ENCODE results near the gene CSPG5. TPM values are rescaled to one million over a fixed set of nuclear protein-coding genes. Genes with fewer than 3 reads are reported as not detected.

Gene CSPG5
- polyA plus RNA-seq, 1 donor from 2014 or later: 67.1 TPM

DNA sequence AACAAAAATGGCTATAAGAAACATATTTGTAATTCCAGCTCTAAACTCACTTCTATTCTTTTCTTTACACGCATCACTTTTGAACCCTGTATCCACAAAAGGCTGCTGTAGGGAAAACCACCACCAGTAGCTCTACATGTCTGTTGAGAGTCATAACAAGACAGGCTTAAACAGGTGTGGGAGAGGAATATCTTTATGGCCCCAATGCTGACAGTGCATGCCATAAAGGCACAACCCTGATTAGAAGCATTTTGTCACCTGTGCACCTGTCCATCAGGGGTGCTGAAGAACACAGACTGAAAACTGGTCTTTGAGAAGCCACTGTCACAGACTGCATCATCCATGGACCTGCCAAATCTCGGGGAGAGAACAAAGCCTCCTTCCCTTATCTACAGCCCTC, 11.6 kb upstream of the CSPG5 start:
- Histone ChIP-seq H3K4me2 (ENCODE audit: low read length) (no peak overlapping the region), H3K9me3 (ENCODE audit: low read length) (no peaks in the 10 kb centered on the region), H3K9ac (ENCODE audit: low read length) (no peak overlapping the region), H3F3A (ENCODE audit: insufficient read depth, low read length, poor library complexity, severe bottlenecking) (no peaks in the 10 kb centered on the region), H3K9me2 (ENCODE audit: insufficient read depth, low read length) (no peaks in the 10 kb centered on the region), H3K79me2 (replicated peaks; ENCODE audit: insufficient read depth, low read length) (no peaks in the 10 kb centered on the region), H3K36me3 (ENCODE audit: insufficient read depth, low read length) (no peaks in the 10 kb centered on the region), H3K4me3 (ENCODE audit: low read length) (no peak overlapping the region), H2AFZ (ENCODE audit: low read depth, low read length) (no peak overlapping the region), H4K20me1 (ENCODE audit: insufficient read depth) (no peaks in the 10 kb centered on the region), H3K27ac (ENCODE audit: low read length) (no peak overlapping the region), H3K27me3 (ENCODE audit: insufficient read depth, low read depth, low read length) (no peaks in the 10 kb centered on the region)
- no peak for TF ChIP-seq POLR2AphosphoS5 (IDR thresholded peaks at IDR 0.05)
- no peak for TF ChIP-seq RAD21 (conservative IDR thresholded peaks at IDR 0.05)
- TF ChIP-seq, protein P1, sequence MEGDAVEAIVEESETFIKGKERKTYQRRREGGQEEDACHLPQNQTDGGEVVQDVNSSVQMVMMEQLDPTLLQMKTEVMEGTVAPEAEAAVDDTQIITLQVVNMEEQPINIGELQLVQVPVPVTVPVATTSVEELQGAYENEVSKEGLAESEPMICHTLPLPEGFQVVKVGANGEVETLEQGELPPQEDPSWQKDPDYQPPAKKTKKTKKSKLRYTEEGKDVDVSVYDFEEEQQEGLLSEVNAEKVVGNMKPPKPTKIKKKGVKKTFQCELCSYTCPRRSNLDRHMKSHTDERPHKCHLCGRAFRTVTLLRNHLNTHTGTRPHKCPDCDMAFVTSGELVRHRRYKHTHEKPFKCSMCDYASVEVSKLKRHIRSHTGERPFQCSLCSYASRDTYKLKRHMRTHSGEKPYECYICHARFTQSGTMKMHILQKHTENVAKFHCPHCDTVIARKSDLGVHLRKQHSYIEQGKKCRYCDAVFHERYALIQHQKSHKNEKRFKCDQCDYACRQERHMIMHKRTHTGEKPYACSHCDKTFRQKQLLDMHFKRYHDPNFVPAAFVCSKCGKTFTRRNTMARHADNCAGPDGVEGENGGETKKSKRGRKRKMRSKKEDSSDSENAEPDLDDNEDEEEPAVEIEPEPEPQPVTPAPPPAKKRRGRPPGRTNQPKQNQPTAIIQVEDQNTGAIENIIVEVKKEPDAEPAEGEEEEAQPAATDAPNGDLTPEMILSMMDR (IDR thresholded peaks at IDR 0.05; ENCODE audit: poor library complexity, severe bottlenecking): no peak
- no peak for TF ChIP-seq SMC3 (conservative IDR thresholded peaks at IDR 0.05; ENCODE audit: poor library complexity)
- TF ChIP-seq EP300 (conservative IDR thresholded peaks at IDR 0.05; ENCODE audit: poor library complexity, severe bottlenecking): no peak
- TF ChIP-seq, protein P2, sequence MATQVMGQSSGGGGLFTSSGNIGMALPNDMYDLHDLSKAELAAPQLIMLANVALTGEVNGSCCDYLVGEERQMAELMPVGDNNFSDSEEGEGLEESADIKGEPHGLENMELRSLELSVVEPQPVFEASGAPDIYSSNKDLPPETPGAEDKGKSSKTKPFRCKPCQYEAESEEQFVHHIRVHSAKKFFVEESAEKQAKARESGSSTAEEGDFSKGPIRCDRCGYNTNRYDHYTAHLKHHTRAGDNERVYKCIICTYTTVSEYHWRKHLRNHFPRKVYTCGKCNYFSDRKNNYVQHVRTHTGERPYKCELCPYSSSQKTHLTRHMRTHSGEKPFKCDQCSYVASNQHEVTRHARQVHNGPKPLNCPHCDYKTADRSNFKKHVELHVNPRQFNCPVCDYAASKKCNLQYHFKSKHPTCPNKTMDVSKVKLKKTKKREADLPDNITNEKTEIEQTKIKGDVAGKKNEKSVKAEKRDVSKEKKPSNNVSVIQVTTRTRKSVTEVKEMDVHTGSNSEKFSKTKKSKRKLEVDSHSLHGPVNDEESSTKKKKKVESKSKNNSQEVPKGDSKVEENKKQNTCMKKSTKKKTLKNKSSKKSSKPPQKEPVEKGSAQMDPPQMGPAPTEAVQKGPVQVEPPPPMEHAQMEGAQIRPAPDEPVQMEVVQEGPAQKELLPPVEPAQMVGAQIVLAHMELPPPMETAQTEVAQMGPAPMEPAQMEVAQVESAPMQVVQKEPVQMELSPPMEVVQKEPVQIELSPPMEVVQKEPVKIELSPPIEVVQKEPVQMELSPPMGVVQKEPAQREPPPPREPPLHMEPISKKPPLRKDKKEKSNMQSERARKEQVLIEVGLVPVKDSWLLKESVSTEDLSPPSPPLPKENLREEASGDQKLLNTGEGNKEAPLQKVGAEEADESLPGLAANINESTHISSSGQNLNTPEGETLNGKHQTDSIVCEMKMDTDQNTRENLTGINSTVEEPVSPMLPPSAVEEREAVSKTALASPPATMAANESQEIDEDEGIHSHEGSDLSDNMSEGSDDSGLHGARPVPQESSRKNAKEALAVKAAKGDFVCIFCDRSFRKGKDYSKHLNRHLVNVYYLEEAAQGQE (IDR thresholded peaks at IDR 0.05; ENCODE audit: borderline replicate concordance): no peak
- no peak for TF ChIP-seq TAF1 (IDR thresholded peaks at IDR 0.05; ENCODE audit: low read depth)
- no peak for TF ChIP-seq EZH2 (IDR thresholded peaks at IDR 0.05; ENCODE audit: borderline replicate concordance, insufficient read depth, low read length, poor library complexity, severe bottlenecking)
- no peak for TF ChIP-seq MXI1 (conservative IDR thresholded peaks at IDR 0.05; ENCODE audit: poor library complexity, severe bottlenecking)

DNA sequence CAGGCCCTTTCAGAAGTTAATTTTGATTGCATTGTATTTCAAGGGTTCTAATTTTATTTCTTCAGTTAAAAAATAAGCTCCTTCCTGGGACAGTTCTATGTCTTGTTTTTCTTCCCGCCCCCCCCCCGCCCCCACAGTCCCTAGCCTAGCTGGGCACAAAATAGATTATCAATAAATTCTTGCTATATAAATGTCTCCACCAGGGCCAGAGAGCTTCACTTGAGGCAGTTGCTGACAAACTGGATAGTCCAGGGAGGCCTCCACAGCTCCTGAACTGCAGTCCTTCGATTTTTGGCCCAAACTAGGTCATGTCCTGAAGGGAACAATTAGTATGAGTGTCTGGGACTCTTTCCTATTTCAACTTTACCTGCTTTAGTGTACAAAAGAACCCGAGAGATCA, 9.9 kb upstream of the CSPG5 start:
- Histone ChIP-seq H3K4me3 (ENCODE audit: low read length) (no peak overlapping the region), H3K4me2 (ENCODE audit: low read length) (no peak overlapping the region), H3K9me2 (ENCODE audit: insufficient read depth, low read length) (no peaks in the 10 kb centered on the region), H3F3A (ENCODE audit: insufficient read depth, low read length, poor library complexity, severe bottlenecking) (no peaks in the 10 kb centered on the region), H3K9ac (ENCODE audit: low read length) (no peak overlapping the region), H2AFZ (ENCODE audit: low read depth, low read length) (no peak overlapping the region), H3K79me2 (replicated peaks; ENCODE audit: insufficient read depth, low read length) (no peaks in the 10 kb centered on the region), H3K27me3 (ENCODE audit: insufficient read depth, low read depth, low read length) (no peaks in the 10 kb centered on the region), H3K9me3 (ENCODE audit: low read length) (no peaks in the 10 kb centered on the region), H3K27ac (ENCODE audit: low read length) (no peak overlapping the region), H4K20me1 (ENCODE audit: insufficient read depth) (no peaks in the 10 kb centered on the region), H3K36me3 (ENCODE audit: insufficient read depth, low read length) (no peaks in the 10 kb centered on the region)
- TF ChIP-seq, protein P1 (IDR thresholded peaks at IDR 0.05; ENCODE audit: poor library complexity, severe bottlenecking): no peak
- no peak for TF ChIP-seq SMC3 (conservative IDR thresholded peaks at IDR 0.05; ENCODE audit: poor library complexity)
- no peak for TF ChIP-seq POLR2AphosphoS5 (IDR thresholded peaks at IDR 0.05)
- no peak for TF ChIP-seq TAF1 (IDR thresholded peaks at IDR 0.05; ENCODE audit: low read depth)
- no peak for TF ChIP-seq MXI1 (conservative IDR thresholded peaks at IDR 0.05; ENCODE audit: poor library complexity, severe bottlenecking)
- TF ChIP-seq EZH2 (IDR thresholded peaks at IDR 0.05; ENCODE audit: borderline replicate concordance, insufficient read depth, low read length, poor library complexity, severe bottlenecking): no peak
- no peak for TF ChIP-seq EP300 (conservative IDR thresholded peaks at IDR 0.05; ENCODE audit: poor library complexity, severe bottlenecking)
- TF ChIP-seq, protein P2 (IDR thresholded peaks at IDR 0.05; ENCODE audit: borderline replicate concordance): no peak
- TF ChIP-seq RAD21 (conservative IDR thresholded peaks at IDR 0.05): no peak
